ENCODE data around the gene PTBP2. TPM values are rescaled to one million over a fixed set of nuclear protein-coding genes. Genes with fewer than 3 reads are reported as not detected.

Gene PTBP2
- total and polyA plus RNA-seq, 2 of the 8 experiments (the other 6 are each of a cell fraction or from before 2014, with no cell fraction given), result 24.2 to 61.7 TPM

GRCh38 chr1:96703186-96703585, 18.4 kb upstream of the PTBP2 start:
- no peak overlapping the region for H3K4me2 ChIP-seq (ENCODE audit: insufficient read depth in 1 of 2, low read depth in 2 of 2, low read length in 2 of 2)
- no peaks in the 10 kb centered on the region for H3K36me3 ChIP-seq (ENCODE audit: control insufficient read depth in 2 of 4, insufficient read depth in 4 of 4, low read length in 3 of 4)
- H3K23ac ChIP-seq (ENCODE audit: insufficient read length), result no peak overlapping the region
- no peak overlapping the region for H2BK12ac ChIP-seq (ENCODE audit: low read depth, low read length)
- H2BK20ac ChIP-seq (ENCODE audit: low read length), result no peak overlapping the region
- no peak overlapping the region for H3K27ac ChIP-seq (ENCODE audit: low read depth, low read length)
- H3K4ac ChIP-seq (replicated peaks; ENCODE audit: insufficient read length, low read depth, low read length), result no peak overlapping the region
- CTCF ChIA-PET (ENCODE audit: partially characterized antibody), result interaction anchor here (1.7 kb wide), 1 partner anchor 13 kb away, joined by 5 read pairs; no protein-coding TSS in a partner anchor
- no peak overlapping the region for H4K5ac ChIP-seq (ENCODE audit: insufficient read length, low read depth, low read length)
- H2BK120ac ChIP-seq (replicated peaks; ENCODE audit: low read depth, low read length), result no peak overlapping the region
- no peaks in the 10 kb centered on the region for H3K27me3 ChIP-seq (replicated peaks in 1 of 4; ENCODE audit: control insufficient read depth in 3 of 4, extremely low read depth in 1 of 4, insufficient read depth in 3 of 4, low read length in 3 of 4)
- no peak overlapping the region for H4K91ac ChIP-seq (replicated peaks; ENCODE audit: insufficient read length, low read length)
- FAIRE-seq (no peak), DNase-seq (ENCODE audit: low read depth in 1 of 2, low spot score in 2 of 2) (no peak)
- H2BK15ac ChIP-seq (ENCODE audit: low read length), result no peak overlapping the region
- H3K9me3 ChIP-seq (ENCODE audit: insufficient read depth in 2 of 2, low read depth in 1 of 2, low read length in 1 of 2), result no peaks in the 10 kb centered on the region
- no peak overlapping the region for H3K14ac ChIP-seq (ENCODE audit: insufficient read length)
- H3K4me1 ChIP-seq (replicated peaks in 1 of 4; ENCODE audit: control insufficient read depth in 3 of 4, insufficient read depth in 4 of 4, low read length in 3 of 4), result no peaks in the 10 kb centered on the region
- H3K79me1 ChIP-seq (ENCODE audit: low read depth, low read length), result no peaks in the 10 kb centered on the region
- H3K79me2 ChIP-seq (ENCODE audit: control insufficient read depth in 1 of 2, insufficient read depth in 2 of 2, low read length in 2 of 2), result no peaks in the 10 kb centered on the region
- H3K23me2 ChIP-seq (ENCODE audit: low read depth, low read length), result no peaks in the 10 kb centered on the region
- H3K9ac ChIP-seq (replicated peaks in 1 of 4; ENCODE audit: extremely low read depth in 1 of 4, low read depth in 3 of 4, low read length in 3 of 4), result no peak overlapping the region
- POLR2A ChIA-PET (ENCODE audit: partially characterized antibody), result no interaction called here
- H3K4me3 ChIP-seq (ENCODE audit: extremely low read depth in 1 of 4, insufficient read depth in 2 of 4, low read depth in 3 of 4, low read length in 4 of 4), result no peak overlapping the region
- H2BK5ac ChIP-seq (ENCODE audit: low read depth, low read length), result no peak overlapping the region
- H3K56ac ChIP-seq (replicated peaks; ENCODE audit: insufficient read length, low read depth, low read length), result no peak overlapping the region
- H2AK5ac ChIP-seq (ENCODE audit: low read depth, low read length), result no peak overlapping the region
- no peak overlapping the region for H3K18ac ChIP-seq (ENCODE audit: extremely low read depth, low read length)
- H2AFZ ChIP-seq (ENCODE audit: low read length), result no peak overlapping the region
- H4K8ac ChIP-seq (ENCODE audit: extremely low read depth, insufficient read depth, low read length), result no peak overlapping the region
- no peaks in the 10 kb centered on the region for H4K20me1 ChIP-seq (replicated peaks in 1 of 2; ENCODE audit: control insufficient read depth in 1 of 2, insufficient read depth in 2 of 2, low read length in 2 of 2)
- WGBS, 2 experiments (ENCODE audit: extremely low coverage in 1 of 2, insufficient coverage in 1 of 2, insufficient read length in 1 of 2, insufficient replicate concordance in 2 of 2, low coverage in 1 of 2, low lambda C conversion rate in 2 of 2, missing lambda C conversion rate in 1 of 2), result 100% methylated on average over 1 of the region's 1 CpG; no CpG with 5 or more reads in 1 of the 2 experiments
- TF ChIP-seq MAFK (IDR thresholded peaks at IDR 0.05; ENCODE audit: low read depth, low read length), result no peak
- no peak for TF ChIP-seq CHD2 (IDR thresholded peaks at IDR 0.05; ENCODE audit: low read length)
- TF ChIP-seq BCL11A (IDR thresholded peaks at IDR 0.05; ENCODE audit: low read depth in 2 of 2, low read length in 2 of 2), result no peak

Data from H1 (cell line).